ENCODE measurements around the gene IQSEC3.
"Not testable (repeated sequence)": the region's sequence is repeated elsewhere in the genome, so short reads cannot be mapped to it uniquely, and the experiment has no call there.

The IQSEC3 gene

GRCh38 chr12:66428-66781 lies at the start of gene IQSEC3:
Gene IQSEC3, plus strand, starts transcription at chr12:66767. Its CDS starts 116 bp downstream, at chr12:66883.
- DNase-seq: not testable (repeated sequence)

DNA sequence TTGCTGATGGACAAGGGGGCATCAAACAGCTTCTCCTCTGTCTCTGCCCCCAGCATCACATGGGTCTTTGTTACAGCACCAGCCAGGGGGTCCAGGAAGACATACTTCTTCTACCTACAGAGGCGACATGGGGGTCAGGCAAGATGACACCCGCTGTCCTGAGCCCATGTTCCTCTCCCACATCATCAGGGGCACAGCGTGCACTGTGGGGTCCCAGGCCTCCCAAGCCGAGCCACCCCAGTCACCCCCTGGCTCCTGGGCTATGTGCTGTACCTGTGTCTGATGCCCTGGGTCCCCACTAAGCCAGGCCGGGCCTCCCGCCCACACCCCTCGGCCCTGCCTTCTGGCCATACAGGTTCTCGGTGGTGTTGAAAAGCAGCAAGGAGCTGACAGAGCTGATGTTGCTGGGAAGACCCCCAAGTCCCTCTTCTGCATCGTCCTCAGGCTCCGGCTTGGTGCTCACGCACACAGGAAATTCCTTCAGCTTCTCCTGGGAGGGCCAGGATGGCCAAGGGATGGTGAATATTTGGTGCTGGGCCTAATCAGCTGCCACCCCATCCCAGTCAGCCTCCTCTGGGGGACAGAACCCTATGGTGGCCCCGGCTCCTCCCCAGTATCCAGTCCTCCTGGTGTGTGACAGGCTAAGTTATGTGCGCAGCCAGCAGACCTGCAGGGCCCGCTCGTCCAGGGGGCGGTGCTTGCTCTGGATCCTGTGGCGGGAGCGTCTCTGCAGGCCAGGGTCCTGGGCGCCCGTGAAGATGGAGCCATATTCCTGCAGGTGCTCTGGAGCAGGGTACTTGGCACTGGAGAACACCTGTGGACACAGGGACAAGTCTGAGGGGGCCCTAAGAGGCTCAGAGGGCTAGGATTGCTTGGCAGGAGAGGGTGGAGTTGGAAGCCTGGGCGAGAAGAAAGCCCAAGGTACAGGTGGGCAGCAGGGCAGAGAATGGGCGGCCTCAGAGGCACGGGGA lies 48.9 kb upstream of the IQSEC3 start:
- not testable (repeated sequence) for DNase-seq

DNA sequence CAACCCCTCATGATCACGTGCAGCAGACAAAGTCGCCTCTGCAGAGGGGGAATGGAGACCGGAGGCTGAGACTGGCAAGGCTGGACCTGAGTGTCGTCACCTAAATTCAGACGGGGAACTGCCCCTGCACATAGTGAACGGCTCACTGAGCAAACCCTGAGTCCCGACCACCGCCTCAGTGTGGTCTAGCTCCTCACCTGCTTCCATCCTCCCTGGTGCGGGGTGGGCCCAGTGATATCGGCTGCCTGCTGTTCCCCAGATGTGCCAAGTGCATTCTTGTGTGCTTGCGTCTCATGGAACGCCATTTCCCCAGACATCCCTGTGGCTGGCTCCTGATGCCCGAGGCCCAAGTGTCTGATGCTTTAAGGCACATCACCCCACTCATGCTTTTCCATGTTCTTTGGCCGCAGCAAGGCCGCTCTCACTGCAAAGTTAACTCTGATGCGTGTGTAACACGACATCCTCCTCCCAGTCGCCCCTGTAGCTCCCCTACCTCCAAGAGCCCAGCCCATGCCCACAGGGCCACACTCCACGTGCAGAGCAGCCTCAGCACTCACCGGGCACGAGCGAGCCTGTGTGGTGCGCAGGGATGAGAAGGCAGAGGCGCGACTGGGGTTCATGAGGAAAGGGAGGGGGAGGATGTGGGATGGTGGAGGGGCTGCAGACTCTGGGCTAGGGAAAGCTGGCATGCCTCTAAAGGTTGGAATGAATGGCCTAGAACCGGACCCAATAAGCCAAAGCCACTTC lies 47.6 kb upstream of the IQSEC3 start:
- DNase-seq: not testable (repeated sequence)

DNA sequence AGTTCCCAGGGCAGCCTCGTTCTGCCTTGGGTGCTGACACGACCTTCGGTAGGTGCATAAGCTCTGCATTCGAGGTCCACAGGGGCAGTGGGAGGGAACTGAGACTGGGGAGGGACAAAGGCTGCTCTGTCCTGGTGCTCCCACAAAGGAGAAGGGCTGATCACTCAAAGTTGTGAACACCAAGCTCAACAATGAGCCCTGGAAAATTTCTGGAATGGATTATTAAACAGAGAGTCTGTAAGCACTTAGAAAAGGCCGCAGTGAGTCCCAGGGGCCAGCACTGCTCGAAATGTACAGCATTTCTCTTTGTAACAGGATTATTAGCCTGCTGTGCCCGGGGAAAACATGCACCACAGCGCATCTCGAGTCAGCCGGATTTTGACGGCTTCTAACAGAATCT lies 46.7 kb upstream of the IQSEC3 start:
- DNase-seq: not testable (repeated sequence)

- DNase-seq: no peak
Measured at GRCh38 chr12:20757-21156, 45.8 kb upstream of the IQSEC3 start.

DNA sequence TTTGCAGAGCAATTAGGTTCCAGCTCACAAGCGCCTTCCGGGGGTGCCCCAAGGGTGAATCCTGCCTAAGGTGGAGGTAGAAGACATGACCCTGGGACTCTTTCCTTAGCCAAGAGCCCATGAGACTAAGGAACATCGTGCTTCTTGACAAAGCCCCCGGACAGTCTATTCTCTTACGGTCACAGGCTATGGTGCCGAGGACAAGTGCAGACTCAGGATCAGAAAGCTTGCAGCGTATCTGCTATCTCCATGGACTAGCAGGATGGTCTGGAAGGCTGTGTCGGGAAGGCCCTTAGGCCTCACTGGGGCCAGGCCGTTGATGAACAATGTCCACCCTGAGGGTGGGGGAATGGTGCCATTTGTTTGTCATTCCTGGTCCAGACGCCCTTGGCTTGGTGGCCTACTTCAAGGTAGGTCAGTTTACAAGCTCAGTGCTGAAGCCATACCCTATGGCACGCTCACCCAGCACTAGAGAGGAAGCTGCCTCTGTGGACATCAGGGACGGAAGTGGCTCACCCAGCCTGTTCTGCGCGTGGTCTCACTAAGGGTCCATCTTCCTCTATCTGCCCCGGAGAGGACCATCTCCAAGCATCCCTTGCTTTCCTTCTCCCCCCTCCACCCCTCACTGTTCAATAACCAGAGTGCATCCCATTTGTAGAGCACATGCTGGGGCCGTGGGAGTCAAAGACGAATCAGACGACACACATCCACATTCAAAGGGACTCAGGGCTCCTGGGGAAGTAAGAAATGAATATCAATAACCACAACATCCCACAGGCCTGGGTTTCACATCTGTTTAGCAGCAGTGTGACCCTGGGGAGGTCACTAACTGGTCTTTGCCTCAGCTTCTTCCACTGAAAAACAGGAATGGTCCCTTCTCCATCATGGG lies 45.0 kb upstream of the IQSEC3 start:
- peak; percentile 54 for DNase-seq

- peak; percentile 52 for DNase-seq
Measured at GRCh38 chr12:22190-22529, 44.4 kb upstream of the IQSEC3 start.

DNA sequence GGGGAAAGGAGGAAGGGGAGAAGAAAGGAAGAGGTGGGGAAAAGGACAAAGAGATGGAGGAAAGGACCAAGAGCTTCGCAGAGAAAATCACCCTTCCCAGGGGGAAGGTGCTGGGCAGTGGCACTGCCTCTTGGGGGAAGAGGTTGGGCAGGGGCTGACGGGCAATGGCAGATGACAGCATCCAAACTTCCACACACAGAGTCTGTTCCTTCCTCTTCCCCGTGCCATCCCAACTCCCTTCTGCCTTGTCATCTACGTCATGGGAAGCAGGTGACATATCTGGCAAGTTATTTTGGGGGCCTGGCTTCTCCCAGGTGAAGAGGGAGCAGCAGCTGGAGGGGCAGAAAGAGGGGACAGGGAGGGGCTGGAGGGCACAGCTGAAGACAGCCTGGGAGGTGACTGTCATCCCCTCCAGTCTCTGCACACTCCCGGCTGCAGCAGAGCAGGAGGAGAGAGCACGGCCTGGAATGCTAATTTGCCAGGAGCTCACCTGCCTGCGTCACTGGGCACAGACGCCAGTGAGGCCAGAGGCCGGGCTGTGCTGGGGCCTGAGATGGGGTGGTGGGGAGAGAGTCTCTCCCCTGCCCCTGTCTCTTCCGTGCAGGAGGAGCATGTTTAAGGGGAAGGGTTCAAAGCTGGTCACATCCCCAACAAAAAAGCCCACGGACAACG lies 43.9 kb upstream of the IQSEC3 start:
- no peak for DNase-seq

GRCh38 chr12:27904-28303 lies 38.7 kb upstream of the IQSEC3 start:
- not testable (repeated sequence) for DNase-seq

DNA sequence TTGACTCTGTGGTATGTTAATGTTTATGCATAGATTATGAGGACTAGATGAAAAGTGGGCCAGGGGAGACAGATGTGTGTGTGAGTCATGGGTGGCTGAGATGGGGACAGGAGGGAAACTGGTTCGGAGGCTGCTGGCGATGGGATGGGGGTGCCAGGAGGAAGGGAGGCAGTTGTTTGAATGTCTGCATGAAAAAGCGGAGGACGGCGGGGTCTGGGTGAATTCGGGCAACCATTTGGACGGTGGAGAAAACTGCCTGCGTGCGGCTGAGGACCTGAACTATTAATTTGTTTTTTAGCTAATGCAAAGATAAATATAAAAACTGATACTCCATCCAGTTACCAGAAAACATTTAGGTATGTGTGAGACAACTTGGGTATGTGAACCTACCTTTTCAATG lies 27.8 kb upstream of the IQSEC3 start:
- not testable (repeated sequence) for DNase-seq

DNA sequence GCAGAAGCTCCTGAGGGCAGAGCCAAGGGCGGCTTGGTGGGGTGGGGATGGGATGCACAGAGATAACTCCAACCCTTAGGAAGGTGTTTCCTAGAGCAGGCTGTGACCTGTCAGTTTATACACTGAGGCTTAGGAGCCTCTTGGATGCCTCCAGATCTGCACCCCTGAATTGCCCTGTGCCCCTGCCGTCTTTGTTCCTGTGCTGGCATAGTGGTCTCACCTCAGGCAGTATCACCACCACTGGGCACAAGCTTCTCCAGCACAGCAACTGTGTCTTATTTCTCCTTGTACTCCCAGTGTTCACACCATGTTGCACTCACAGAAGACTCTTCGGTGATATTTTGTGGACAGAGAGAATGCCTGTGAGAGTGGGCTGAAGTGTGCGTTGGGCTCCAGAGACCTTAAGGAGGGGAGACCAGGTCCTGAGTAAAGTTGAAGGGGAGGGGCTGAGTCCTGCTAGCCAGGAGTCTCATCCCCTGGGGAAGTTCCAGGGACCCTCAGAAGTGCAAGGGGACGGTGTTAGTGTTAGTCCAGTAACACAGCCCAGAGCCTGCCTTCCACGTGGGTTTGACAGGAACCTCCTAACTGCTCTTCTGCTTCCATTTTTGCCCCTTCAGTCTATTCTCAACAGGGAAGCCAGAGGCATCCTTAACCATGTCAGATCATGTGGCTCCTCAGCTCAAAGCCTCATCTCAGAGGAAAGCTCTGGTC lies 26.9 kb upstream of the IQSEC3 start:
- not testable (repeated sequence) for DNase-seq

DNA sequence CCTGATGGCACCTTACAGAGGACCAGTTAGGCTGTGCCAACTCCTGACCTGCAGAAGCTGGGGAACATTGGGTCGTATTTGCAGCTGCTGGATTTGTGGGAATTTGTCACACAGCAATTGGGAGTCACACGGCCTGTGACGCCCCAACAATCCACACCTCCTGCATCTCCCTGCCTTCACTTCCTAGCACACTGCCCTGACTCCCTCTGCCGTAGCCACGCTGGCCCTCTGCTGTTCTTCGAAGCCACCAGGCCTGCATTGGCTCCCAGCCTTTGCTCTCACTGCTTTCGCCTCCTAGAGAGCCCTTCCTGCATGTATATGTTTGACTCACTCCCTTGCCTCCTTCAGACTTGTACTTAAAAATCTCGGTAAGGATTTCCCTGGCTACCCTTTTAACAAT lies 22.2 kb upstream of the IQSEC3 start:
- DNase-seq: not testable (repeated sequence)

DNA sequence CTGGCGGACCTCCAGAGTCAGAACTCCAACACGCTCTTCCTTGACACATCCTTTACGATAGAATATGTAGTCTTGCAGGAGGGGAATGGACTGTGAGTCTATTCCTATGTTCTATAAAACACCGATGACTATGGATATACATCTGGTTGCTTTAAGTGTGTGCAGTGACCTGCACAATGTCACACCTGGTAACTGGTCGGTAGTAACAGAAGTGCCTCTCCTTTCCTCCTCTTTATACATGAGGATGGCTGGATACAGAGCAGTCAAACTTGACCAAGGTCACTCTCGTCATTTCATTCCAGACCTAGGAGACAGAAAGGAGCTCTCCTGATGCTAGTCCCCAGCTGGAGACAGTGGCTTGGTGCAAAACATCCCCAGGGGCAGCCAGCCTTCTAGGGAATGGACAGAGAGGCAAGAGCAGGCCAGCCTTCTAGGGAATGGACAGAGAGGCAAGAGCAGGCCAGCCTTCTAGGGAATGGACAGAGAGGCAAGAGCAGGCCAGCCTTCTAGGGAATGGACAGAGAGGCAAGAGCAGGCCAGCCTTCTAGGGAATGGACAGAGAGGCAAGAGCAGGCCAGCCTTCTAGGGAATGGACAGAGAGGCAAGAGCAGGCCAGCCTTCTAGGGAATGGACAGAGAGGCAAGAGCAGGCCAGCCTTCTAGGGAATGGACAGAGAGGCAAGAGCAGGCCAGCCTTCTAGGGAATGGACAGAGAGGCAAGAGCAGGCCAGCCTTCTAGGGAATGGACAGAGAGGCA lies 21.2 kb upstream of the IQSEC3 start:
- DNase-seq: peak; percentile 45

DNA sequence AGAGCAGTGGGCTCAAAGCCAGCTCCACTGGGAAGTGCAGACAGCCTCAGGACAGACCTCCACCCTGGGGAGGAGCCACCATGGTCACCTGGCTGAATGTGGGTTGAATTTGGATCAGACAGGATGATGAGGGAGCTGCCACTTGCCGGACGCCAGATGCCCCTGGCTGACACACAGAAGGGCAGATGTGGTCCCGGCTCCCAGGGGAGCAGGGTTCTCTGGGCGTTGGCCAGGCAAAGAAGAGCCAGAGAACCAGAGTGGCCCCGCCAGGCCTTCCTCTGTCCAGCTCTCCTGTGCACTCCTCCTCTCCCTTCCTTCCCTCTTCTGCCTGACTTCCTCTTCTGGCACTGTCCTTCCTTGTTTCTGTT lies 20.6 kb upstream of the IQSEC3 start:
- DNase-seq: not testable (repeated sequence)

GRCh38 chr12:46542-46941 lies 20.0 kb upstream of the IQSEC3 start:
- not testable (repeated sequence) for DNase-seq

DNA sequence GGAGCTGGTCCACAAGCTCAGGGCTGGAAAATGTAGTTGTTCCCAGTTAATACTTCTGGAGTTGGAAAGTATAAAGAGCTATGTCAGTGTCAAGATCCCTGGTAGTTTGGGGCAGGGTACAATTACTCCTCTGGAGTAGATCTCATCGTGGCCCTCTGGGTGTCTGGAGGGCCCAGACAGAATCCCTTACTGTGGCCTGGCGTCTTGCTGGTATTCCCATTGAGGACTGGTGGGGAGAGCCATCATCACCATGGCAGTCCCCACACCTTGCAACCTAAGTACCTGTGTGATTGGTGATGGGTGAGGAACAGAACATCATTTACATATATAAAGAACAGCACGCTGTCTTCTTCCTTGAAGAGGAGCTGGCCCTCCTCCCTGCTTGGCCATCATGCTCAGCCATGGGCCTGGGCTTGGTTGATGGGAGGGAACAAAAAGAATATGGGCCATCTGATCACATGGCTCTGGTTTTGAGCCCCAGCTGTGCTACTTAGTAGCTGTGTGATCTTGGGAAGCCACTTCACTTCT lies 18.8 kb upstream of the IQSEC3 start:
- not testable (repeated sequence) for DNase-seq

GRCh38 chr12:49149-49548 lies 17.4 kb upstream of the IQSEC3 start:
- DNase-seq: not testable (repeated sequence)

GRCh38 chr12:51087-51486 lies 15.5 kb upstream of the IQSEC3 start:
- DNase-seq: not testable (repeated sequence)

GRCh38 chr12:51962-52361 lies 14.6 kb upstream of the IQSEC3 start:
- not testable (repeated sequence) for DNase-seq

- not testable (repeated sequence) for DNase-seq
Measured at GRCh38 chr12:52902-53734, 13.4 kb upstream of the IQSEC3 start.

All from islet precursor cell (in vitro differentiated cells).